ENCODE data around the gene F5.

F5 gene

DNA sequence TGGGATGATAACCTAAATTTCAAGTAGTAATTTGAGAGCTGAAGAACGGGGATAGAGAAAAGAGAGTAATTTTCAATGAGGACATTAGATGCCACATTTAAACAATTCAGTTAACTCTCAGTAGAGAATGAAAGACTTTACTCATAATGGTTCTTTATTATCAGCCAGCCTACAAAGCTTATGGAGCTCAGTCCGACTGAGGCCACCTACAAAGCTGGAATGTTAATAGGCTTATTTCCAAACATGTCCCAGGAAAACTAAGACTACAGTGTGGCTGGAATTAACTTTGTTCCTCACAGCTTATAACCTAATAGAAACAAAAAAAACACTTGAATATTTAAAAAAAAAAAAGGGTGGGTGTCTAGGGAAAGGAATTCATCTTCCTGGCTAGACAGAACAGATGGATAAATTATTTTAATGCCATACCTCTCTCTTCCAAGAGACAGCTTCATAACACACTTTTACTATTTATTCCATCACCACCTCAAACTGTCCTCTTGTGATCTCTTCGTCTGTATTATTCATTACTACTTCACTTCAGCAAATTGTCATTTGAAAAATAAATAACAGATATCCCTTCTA, 110.4 kb downstream of the F5 start:
- DNase-seq (ENCODE audit: low read depth): no peak

DNA sequence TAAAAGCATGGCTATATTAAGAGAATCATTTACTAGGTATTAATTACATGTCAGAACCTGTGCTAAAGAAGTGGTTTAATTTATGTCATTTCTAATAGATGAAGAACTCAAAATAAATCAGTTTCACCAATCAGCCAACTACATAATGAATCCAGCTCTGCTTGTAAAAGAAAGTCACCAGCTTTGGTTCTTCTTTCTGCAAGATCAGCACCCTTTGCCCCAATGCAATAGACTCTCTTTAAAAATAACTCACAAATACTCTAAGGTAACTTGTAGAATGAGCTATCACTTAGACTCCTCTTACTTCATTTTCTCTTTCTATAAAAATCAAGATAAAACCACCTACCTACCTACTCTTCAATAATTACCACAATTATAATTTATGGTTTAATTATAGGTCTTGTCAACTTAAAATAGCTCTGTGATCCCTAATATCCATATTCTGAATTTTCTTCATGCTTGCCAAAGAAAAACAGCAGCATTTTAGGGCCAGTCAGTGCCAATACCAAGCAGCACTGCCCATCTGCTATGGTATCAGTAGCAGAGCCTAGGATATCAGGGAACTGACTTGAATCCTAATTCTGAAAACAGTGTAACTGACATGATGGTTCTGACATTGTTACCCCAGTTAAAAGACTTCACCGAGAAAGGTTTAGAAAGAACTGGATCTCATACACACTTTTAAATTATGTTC, 111.8 kb downstream of the F5 start:
- DNase-seq (ENCODE audit: low read depth): no peak

DNA sequence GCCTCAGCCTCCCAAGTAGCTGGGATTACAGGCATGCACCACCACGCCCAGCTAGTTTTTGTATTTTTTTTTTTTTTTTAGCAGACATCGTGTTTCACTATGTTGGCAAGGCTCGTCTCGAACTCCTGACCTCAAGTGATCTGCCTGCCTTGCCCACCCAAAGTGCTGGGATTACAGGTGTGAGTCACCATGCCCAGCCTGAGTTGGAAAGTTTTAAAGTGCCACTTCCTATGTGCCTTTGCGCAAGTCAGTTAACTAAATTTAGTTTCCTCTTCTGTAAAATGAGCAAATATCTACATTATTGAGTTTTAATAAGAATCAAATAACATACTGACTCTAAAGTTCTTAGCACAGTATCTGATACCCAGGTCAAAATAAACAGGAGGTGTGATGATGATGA, 112.9 kb downstream of the F5 start:
- DNase-seq (ENCODE audit: low read depth): no peak

DNA sequence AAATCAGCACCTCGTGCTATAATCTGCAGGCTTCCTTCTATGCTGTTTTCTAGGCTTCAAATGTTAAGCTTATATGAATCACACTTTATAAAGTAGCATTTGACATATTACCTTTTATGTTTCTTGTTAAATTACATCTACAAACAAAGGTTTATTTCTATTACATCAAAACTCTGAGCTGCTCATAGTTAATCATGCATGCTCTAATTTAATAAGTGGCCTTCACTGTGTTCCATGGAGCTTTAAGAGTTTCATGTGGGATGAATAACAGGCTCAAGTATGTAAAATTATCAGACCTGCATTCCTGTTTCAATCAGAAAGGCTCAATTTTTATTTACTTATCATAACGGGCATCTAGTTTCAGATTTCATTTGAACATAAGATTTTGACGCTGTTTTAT, 113.5 kb downstream of the F5 start:
- DNase-seq (ENCODE audit: low read depth): no peak

DNA sequence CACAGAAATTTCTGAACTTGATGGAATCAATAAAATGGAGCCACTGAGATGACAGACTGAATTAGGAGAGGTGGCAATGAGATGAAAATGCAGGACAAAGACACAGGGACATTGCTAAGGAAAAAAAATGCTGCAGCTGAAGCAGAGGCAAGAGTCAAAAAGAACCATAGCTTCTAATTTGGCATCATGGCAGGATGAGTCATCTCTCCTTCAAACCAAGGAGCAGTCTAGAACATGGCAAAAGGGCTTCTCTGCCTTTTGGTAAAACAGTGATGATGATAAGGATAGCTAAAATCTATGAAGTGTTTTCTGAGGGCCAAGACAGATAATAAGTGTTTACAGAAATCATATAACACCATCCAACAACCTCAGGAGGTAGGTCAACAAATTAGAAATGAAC, 117.3 kb downstream of the F5 start:
- DNase-seq (ENCODE audit: low read depth): no peak

DNA sequence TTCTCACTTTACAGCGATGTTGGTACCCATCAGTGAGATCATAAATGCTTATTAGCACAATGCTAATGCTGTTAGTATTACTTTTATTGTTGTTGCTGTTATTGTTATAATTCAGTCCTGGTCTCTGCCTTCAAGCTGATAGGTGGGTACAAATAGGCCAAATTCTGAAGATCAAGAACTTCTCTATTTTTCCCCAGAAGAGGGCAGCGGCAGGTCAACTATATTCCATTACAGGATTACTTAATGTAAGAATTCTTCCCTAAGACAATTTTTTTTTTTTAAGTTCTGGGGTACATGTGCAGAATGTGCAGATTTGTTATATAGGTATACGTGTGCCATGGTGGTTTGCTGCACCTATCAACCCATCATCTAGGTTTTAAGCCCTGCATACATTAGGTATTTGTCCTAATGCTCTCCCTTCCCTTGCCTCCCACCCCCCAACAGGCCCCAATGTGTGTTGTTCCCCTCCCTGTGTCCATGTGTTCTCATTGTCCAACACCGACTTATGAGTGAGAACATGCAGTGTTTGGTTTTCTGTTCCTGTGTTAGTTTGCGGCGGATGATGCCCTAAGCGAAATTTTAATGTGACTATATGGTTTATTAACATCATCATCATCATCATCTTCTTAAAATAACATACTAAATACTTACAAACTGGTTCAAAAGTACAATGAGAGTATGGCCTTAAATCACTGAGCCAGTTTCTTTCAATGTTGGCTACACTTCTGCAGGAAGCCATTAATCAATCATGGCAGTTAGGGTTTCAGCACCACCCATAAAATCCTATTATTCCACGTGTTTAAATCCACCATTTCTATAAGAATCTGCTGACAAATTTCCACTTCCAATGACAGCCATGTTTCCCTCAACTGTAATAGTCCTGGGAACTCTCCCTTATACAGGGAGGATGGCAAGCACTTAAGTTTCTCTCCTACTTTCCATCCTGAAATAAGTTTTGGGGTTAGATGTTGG, 119.7 kb downstream of the F5 start:
- DNase-seq (ENCODE audit: low read depth): no peak

DNA sequence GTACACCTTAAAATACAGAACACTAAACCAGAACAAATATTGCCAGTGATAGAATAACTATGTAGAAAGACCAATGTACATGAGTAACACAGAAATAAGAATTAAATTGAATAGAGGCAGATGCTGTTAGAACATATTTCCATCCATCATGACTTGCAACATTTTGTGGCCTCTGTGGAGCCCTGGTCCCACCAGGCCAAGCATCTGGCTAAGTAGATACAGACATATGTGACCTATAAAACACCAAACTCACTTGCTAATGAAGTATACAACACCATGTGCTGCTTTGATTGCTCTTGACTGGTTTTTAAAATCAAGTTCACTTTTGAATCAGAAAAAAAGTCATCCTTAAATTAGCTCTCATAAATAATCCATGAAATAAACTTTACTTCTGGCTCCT, 121.0 kb downstream of the F5 start:
- DNase-seq (ENCODE audit: low read depth): no peak
